Measurements from ENCODE around the gene FCER1G. TPM values are rescaled to one million over a fixed set of nuclear protein-coding genes. Genes with fewer than 3 reads are reported as not detected.

Gene FCER1G
- 100 to 1,000 TPM in 1 of 4 donors, 10 to 100 TPM in 3; 32.8 to 145 (median 47.4) TPM for total RNA-seq

- TF ChIP-seq POLR2AphosphoS5 (IDR thresholded peaks at IDR 0.05) (peak; percentile 25 to 76), POLR2A (IDR thresholded peaks at IDR 0.05; ENCODE audit: low read depth) (no peak)
- Histone ChIP-seq H3K4me3 (peak within 1 kb of the TSS; percentile 28 to 46 (median 33)), H3K27ac (replicated peaks in 1 of 4) (peak within 1 kb of the TSS; percentile 7 to 68 (median 45)), H3K27me3 (no peaks in the 10 kb centered on the region), H3K4me1 (peaks cover 1 to 4% (median 3%) of the 10 kb centered on the region in 4 donors), H3K36me3 (peaks cover 47 to 53% (median 51%) of the 10 kb centered on the region in 4 donors), H3K9me3 (no peaks in the 10 kb centered on the region)
- 75% methylated on average over 10 of the region's 10 CpGs for WGBS
- DNase-seq (ENCODE audit: extremely low spot score) = no peak
- intact Hi-C loops (cut with DNase I) = no loop called here
Measured at GRCh38 chr1:161215076-161215475, at the start of gene FCER1G. Gene FCER1G (plus strand): TSS chr1:161215295. CDS start chr1:161215322, 27 bp downstream.

GRCh38 chr1:161165742-161166668, 49.1 kb upstream of the FCER1G start, which contains the start of gene PPOX:
Gene PPOX (plus strand): TSS chr1:161166426. CDS start chr1:161166848, 422 bp downstream.
- Histone ChIP-seq H3K27me3 (peaks cover 0 to 3% (median 0%) of the 10 kb centered on the region in 4 donors), H3K27ac (replicated peaks in 1 of 4) (peak within 1 kb of the TSS; percentile 86 to 91 (median 88)), H3K4me1 (peaks cover 28 to 51% (median 41%) of the 10 kb centered on the region in 4 donors), H3K9me3 (no peaks in the 10 kb centered on the region), H3K4me3 (peak within 1 kb of the TSS; percentile 67 to 83 (median 73)), H3K36me3 (peaks cover 8 to 70% (median 56%) of the 10 kb centered on the region in 4 donors)
- intact Hi-C loops (cut with DNase I) = no loop called here
- TF ChIP-seq EP300 (IDR thresholded peaks at IDR 0.05) (no peak), POLR2AphosphoS5 (IDR thresholded peaks at IDR 0.05) (peak; percentile 91 to 92), POLR2A (IDR thresholded peaks at IDR 0.05; ENCODE audit: low read depth) (no peak), CTCF (IDR thresholded peaks at IDR 0.05) (peak; percentile 38 to 60 (median 44))
- WGBS = under 1% methylated on average over 39 of the region's 54 CpGs
- peak; percentile 99 for DNase-seq (ENCODE audit: extremely low spot score)

- intact Hi-C loops (cut with DNase I) = no loop called here
- TF ChIP-seq CTCF (IDR thresholded peaks at IDR 0.05) (no peak), POLR2AphosphoS5 (IDR thresholded peaks at IDR 0.05) (no peak), POLR2A (IDR thresholded peaks at IDR 0.05; ENCODE audit: low read depth) (no peak), EP300 (IDR thresholded peaks at IDR 0.05) (no peak)
- peaks cover 0 to 3% (median 0%) of the 10 kb centered on the region in 4 donors for H3K27me3 ChIP-seq
- peak overlapping the region; percentile 86 to 91 (median 88) for H3K27ac ChIP-seq (replicated peaks in 1 of 4)
- WGBS = 10% methylated on average over 22 of the region's 33 CpGs
- peaks cover 20 to 42% (median 35%) of the 10 kb centered on the region in 4 donors for H3K4me1 ChIP-seq
- no peak for DNase-seq (ENCODE audit: extremely low spot score)
- H3K4me3 ChIP-seq = peak overlapping the region; percentile 67 to 83 (median 73)
- H3K36me3 ChIP-seq = peaks cover 17 to 70% (median 61%) of the 10 kb centered on the region in 4 donors
- no peaks in the 10 kb centered on the region for H3K9me3 ChIP-seq
Measured at GRCh38 chr1:161166669-161167548, 48.2 kb upstream of the FCER1G start.

GRCh38 chr1:161168906-161169305, 46.2 kb upstream of the FCER1G start:
- no peak for DNase-seq (ENCODE audit: extremely low spot score)
- Histone ChIP-seq H3K4me3 (no peak overlapping the region), H3K4me1 (peaks cover 33 to 50% (median 48%) of the 10 kb centered on the region in 4 donors), H3K36me3 (peaks cover 28 to 68% (median 63%) of the 10 kb centered on the region in 4 donors), H3K27ac (replicated peaks in 1 of 4) (no peak overlapping the region), H3K27me3 (peaks cover 0 to 3% (median 0%) of the 10 kb centered on the region in 4 donors), H3K9me3 (no peaks in the 10 kb centered on the region)
- WGBS = 96% methylated on average over 4 of the region's 9 CpGs
- intact Hi-C loops (cut with DNase I) = no loop called here
- TF ChIP-seq CTCF (IDR thresholded peaks at IDR 0.05) (no peak), EP300 (IDR thresholded peaks at IDR 0.05) (no peak), POLR2A (IDR thresholded peaks at IDR 0.05; ENCODE audit: low read depth) (no peak), POLR2AphosphoS5 (IDR thresholded peaks at IDR 0.05) (no peak)
